Loucy (cell line): ENCODE data around the gene SLC35A5.

ENCODE experiments used
- H2AFZ ChIP-seq: fragments of 200-600 bp; sonication (generic); 2 replicates; pipeline ENCODE4 v1.6.0; 2016; ENCODE audit warnings: antibody characterized with exemption, mild to moderate bottlenecking, low read length, moderate library complexity
- H3F3A ChIP-seq: fragments of 200-600 bp; 2 replicates; pipeline ENCODE4 v1.6.0; 2016; ENCODE audit warnings: antibody characterized with exemption, low read depth, mild to moderate bottlenecking
- H3K27me3 ChIP-seq: fragments of 200-600 bp; sonication (generic); 2 replicates; pipeline ENCODE4 v1.6.1; 2014; ENCODE audit warnings: low read length, mild to moderate bottlenecking; ENCODE audit not compliant: insufficient read depth, poor library complexity, severe bottlenecking
- H3K36me3 ChIP-seq: fragments of 200-600 bp; sonication (generic); 2 replicates; pipeline ENCODE4 v1.6.1; 2016; ENCODE audit warnings: low read length; ENCODE audit not compliant: insufficient read depth
- H3K4me1 ChIP-seq: fragments of 200-600 bp; sonication (generic); 2 replicates; pipeline ENCODE4 v1.5.1; 2014; ENCODE audit warnings: low read length, mild to moderate bottlenecking; ENCODE audit not compliant: insufficient read depth, poor library complexity, severe bottlenecking
- H3K4me2 ChIP-seq: fragments of 200-600 bp; sonication (generic); 2 replicates; pipeline ENCODE4 v1.6.0; 2014; ENCODE audit warnings: antibody characterized with exemption, low read length, low read depth, mild to moderate bottlenecking; ENCODE audit not compliant: poor library complexity, severe bottlenecking
- H3K4me3 ChIP-seq: fragments of 200-600 bp; sonication (generic); 2 replicates; pipeline ENCODE4 v1.5.1; 2014; ENCODE audit warnings: low read length, mild to moderate bottlenecking, mixed read lengths; ENCODE audit not compliant: poor library complexity, severe bottlenecking
- H3K79me2 ChIP-seq: fragments of 200-600 bp; sonication (generic); 2 replicates; pipeline ENCODE4 v1.6.1; 2014; ENCODE audit warnings: low read length; ENCODE audit not compliant: insufficient read depth
- H3K9ac ChIP-seq: fragments of 200-600 bp; sonication (generic); 2 replicates; pipeline ENCODE4 v1.6.0; 2014; ENCODE audit warnings: mild to moderate bottlenecking, low read depth, low read length, moderate library complexity; ENCODE audit not compliant: poor library complexity, severe bottlenecking
- H3K9me2 ChIP-seq: fragments of 200-600 bp; sonication (generic); replicated peaks from 2 replicates; pipeline ENCODE4 v1.6.1; 2016; ENCODE audit warnings: low read depth, low read length, mixed read lengths
- H3K9me3 ChIP-seq: fragments of 200-600 bp; sonication (generic); 2 replicates; pipeline ENCODE4 v1.6.1; 2014; ENCODE audit warnings: mild to moderate bottlenecking, antibody characterized with exemption, low read length, low read depth; ENCODE audit not compliant: insufficient read depth
- H4K20me1 ChIP-seq: fragments of 200-600 bp; sonication (generic); 2 replicates; pipeline ENCODE4 v1.6.0; 2014; ENCODE audit warnings: antibody characterized with exemption, low read length, mild to moderate bottlenecking; ENCODE audit not compliant: insufficient read depth, poor library complexity, severe bottlenecking
- CTCF ChIP-seq: fragments of 200-600 bp; sonication (generic); conservative IDR thresholded peaks from 2 replicates; pipeline ENCODE4 v1.5.1; 2014; ENCODE audit warnings: mild to moderate bottlenecking, antibody characterized with exemption, low read length
- EZH2phosphoT487 ChIP-seq: fragments of 200-600 bp; IDR thresholded peaks from 2 replicates; pipeline ENCODE4 v1.6.1; 2018; ENCODE audit warnings: antibody characterized with exemption, mild to moderate bottlenecking, moderate library complexity, borderline replicate concordance

SLC35A5 gene

GRCh38 chr3:112615989-112616731, 54.3 kb downstream of the SLC35A5 start:
- no peak overlapping the region for H3K4me2 ChIP-seq
- H3K36me3 ChIP-seq: no peaks in the 10 kb centered on the region
- H3K79me2 ChIP-seq: no peaks in the 10 kb centered on the region
- H3K4me1 ChIP-seq: no peaks in the 10 kb centered on the region
- no peaks in the 10 kb centered on the region for H3K27me3 ChIP-seq
- no peak overlapping the region for H3K9ac ChIP-seq
- H2AFZ ChIP-seq: no peak overlapping the region
- TF ChIP-seq EZH2phosphoT487: no peak
- no peak for TF ChIP-seq CTCF
- no peaks in the 10 kb centered on the region for H3F3A ChIP-seq
- H3K4me3 ChIP-seq: no peak overlapping the region
- no peaks in the 10 kb centered on the region for H3K9me3 ChIP-seq
- H3K9me2 ChIP-seq: no peaks in the 10 kb centered on the region
- H4K20me1 ChIP-seq: no peaks in the 10 kb centered on the region

- H3K9me2 ChIP-seq: no peaks in the 10 kb centered on the region
- TF ChIP-seq EZH2phosphoT487: no peak
- H3F3A ChIP-seq: no peaks in the 10 kb centered on the region
- no peak overlapping the region for H3K4me3 ChIP-seq
- H3K27me3 ChIP-seq: no peaks in the 10 kb centered on the region
- H3K9me3 ChIP-seq: no peaks in the 10 kb centered on the region
- H4K20me1 ChIP-seq: no peaks in the 10 kb centered on the region
- H3K36me3 ChIP-seq: no peaks in the 10 kb centered on the region
- no peaks in the 10 kb centered on the region for H3K79me2 ChIP-seq
- H3K9ac ChIP-seq: no peak overlapping the region
- no peak overlapping the region for H2AFZ ChIP-seq
- H3K4me1 ChIP-seq: no peaks in the 10 kb centered on the region
- no peak overlapping the region for H3K4me2 ChIP-seq
Observed at GRCh38 chr3:112617285-112617684, 55.4 kb downstream of the SLC35A5 start.

GRCh38 chr3:112619295-112619694, 57.5 kb downstream of the SLC35A5 start:
- Histone ChIP-seq H3K4me1 (no peaks in the 10 kb centered on the region), H4K20me1 (no peaks in the 10 kb centered on the region), H2AFZ (no peak overlapping the region)

More at GRCh38 chr3:112619295-112619694, 57.5 kb downstream of the SLC35A5 start:
- H3K36me3 ChIP-seq: no peaks in the 10 kb centered on the region
- no peaks in the 10 kb centered on the region for H3K27me3 ChIP-seq
- no peaks in the 10 kb centered on the region for H3K79me2 ChIP-seq
- H3F3A ChIP-seq: no peaks in the 10 kb centered on the region
- TF ChIP-seq CTCF (no peak), EZH2phosphoT487 (no peak)
- no peak overlapping the region for H3K4me2 ChIP-seq
- H3K4me3 ChIP-seq: no peak overlapping the region
- no peak overlapping the region for H3K9ac ChIP-seq
- no peaks in the 10 kb centered on the region for H3K9me2 ChIP-seq
- H3K9me3 ChIP-seq: no peaks in the 10 kb centered on the region
